HG02981 (cell line): ENCODE results near the gene CIAO2A.
A peak's percentile ranks its signal among the peaks of the same experiment; 100 is the strongest.
"Not testable (repeated sequence)": the region's sequence is repeated elsewhere in the genome, so short reads cannot be mapped to it uniquely, and the experiment has no call there.

Source experiments
- ATAC-seq: cut with Tn5 transposase; IDR thresholded peaks from one replicate; pipeline ENCODE4 v1.9.1; 2021; ENCODE audit warnings: mild to moderate bottlenecking, moderate library complexity; ENCODE audit not compliant: unreplicated experiment

The CIAO2A gene, protein sequence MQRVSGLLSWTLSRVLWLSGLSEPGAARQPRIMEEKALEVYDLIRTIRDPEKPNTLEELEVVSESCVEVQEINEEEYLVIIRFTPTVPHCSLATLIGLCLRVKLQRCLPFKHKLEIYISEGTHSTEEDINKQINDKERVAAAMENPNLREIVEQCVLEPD

DNA sequence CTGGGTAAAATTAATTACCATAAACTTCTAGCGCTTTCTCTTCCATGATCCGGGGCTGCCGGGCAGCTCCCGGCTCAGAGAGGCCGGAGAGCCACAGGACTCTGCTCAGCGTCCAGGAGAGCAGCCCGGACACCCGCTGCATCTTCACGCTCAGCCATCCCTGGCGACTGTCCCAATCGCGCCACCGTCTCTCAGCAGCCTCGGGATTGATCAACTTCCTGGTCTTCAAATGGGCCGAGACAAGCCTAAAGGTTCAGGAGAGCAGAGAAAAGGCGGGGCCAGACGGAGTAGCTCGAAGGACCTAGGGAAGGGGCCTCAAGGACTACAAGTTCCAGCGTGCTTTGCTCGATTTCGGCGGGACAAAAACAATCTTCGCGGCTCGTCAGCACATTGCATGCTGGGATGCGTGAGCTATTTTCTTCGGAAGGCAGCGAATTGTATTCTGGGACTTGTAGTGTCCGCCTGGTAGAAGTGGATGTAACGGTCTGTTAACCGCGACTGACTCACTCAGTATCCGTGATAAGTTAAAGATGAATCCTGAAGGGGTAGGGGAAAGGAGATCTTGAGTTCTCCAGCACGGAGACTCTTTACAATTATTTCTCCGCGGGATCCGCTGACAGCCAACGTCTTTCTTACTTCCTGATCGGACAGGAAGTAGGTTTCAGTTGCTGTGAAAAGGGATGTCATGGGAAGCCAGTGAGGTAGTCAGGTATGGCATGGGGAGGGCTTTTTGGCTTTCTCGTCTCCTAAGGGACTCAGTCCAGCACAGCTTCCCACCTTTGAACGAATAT, at the start of gene CIAO2A:
CIAO2A (minus strand) TSS at position 212 of the 791 bp plus-strand sequence; CDS start at position 142, 70 bp downstream.
- peak; percentile 54 for ATAC-seq

GRCh38 chr15:64143276-64143675, 49.6 kb upstream of the CIAO2A start:
- ATAC-seq = no peak

GRCh38 chr15:64141798-64142512, 48.3 kb upstream of the CIAO2A start:
- no peak for ATAC-seq

DNA sequence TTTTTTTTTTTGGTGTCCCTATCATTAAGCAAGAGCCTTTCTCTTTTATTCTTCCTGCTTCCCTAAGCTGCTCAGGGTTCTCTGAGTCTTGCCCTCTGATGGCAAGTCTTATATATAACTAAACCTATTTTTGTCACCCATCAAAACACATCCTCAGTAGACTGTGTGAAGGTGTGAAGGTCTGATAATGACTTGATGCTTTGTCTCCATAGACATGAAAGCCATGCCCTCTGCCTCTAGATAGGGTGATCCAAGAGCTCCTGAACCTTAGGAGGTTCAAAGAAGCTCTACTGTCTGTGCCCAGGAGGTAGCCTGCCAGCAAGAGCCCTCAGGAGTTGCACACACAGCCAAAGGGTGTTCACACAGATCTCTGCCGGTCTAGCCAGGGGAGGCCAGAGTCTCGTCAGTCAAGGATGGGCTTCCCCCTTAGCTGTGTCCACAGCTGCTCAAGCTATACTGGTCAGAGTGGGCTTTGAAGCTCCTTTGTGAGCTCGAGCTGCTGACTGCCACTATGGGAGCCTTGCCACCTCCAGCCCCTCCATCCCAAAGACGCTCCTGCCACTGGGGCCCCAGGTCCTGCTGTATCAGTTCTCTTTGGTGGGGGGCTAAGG, 44.8 kb upstream of the CIAO2A start:
- ATAC-seq = no peak

- no peak for ATAC-seq
These were observed 43.7 kb upstream of the CIAO2A start for GRCh38 chr15:64137226-64137833.

DNA sequence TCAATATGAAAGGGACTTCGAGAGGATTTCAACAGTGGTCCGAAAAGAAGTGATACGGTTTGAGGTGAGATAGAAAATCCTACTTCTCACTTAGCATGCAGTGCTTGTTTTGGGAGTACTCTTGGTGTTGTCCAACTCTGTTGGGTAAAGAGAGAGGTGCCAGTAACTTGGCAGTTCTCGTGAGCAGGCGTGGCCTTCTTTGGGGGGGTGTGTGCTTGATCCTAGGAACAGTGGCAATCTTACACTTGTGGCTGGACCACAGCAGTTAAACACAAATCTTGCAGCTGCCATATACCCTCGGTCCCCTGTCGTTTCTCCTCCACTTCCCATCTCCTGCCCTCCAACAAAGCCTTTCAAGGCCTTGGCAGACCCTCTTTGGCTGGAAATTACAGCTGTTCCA, 42.7 kb upstream of the CIAO2A start:
- no peak for ATAC-seq

- no peak for ATAC-seq
These were observed 40.7 kb upstream of the CIAO2A start for GRCh38 chr15:64134345-64134829.

GRCh38 chr15:64133623-64134344, 40.1 kb upstream of the CIAO2A start:
- no peak for ATAC-seq

- ATAC-seq = no peak
These were observed 38.6 kb upstream of the CIAO2A start for GRCh38 chr15:64132217-64132616.

DNA sequence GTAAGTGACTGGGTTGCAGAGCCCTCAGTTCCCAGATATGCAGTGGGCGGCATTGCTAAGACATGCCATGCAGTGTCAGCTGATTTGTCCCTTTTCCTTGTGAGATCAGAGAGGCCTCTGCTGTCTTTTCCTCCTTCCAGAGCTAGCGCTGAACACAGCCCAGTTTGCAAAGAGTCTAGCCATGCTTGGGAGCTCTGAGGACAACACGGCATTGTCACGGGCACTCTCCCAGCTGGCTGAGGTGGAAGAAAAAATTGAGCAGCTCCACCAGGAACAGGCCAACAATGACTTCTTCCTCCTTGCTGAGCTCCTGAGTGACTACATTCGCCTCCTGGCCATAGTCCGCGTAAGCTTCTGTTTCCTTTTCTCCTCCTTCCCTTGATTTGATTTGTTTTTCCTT, 37.9 kb upstream of the CIAO2A start:
- no peak for ATAC-seq

GRCh38 chr15:64130159-64130558, 36.5 kb upstream of the CIAO2A start:
- no peak for ATAC-seq

GRCh38 chr15:64127521-64128270, 34.1 kb upstream of the CIAO2A start:
- no peak for ATAC-seq

DNA sequence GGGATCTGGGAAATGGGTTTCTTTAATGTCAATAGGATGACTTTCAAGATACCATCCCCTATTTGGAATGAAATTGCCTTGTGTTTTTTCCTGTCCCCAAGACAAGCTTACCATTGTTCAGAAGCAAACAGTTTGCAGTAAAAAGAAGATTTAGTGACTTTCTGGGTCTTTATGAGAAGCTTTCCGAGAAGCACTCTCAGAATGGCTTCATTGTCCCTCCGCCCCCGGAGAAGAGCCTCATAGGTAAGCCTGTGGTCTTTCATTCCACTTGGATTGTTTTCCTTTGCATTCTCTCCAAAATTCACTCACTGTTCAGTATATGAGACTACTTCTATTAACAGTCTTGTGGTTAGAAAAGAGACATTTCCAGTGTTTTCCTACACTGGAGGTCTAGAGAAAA, 32.3 kb upstream of the CIAO2A start:
- ATAC-seq = no peak

- no peak for ATAC-seq
These were observed 29.3 kb upstream of the CIAO2A start for GRCh38 chr15:64122936-64123351.

GRCh38 chr15:64122444-64122843, 28.8 kb upstream of the CIAO2A start:
- no peak for ATAC-seq

DNA sequence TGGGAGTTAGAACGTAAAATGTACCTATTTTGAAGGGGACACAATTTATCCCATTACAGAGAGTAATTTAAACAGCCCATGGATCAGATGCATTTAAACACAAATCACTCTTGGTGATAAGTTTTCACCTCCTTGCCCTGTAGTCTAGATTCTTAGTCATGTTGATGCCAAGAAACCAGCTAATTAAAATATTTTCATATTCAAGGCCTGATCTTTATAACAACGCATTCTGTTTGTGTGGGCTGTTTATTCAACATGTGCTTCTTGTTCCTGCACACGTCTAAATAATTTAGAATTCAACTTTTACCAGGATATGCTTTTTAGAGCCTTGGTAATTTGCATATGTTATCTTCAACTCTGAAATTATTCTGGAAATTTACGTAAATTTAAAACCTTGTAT, 28.0 kb upstream of the CIAO2A start:
- no peak for ATAC-seq

DNA sequence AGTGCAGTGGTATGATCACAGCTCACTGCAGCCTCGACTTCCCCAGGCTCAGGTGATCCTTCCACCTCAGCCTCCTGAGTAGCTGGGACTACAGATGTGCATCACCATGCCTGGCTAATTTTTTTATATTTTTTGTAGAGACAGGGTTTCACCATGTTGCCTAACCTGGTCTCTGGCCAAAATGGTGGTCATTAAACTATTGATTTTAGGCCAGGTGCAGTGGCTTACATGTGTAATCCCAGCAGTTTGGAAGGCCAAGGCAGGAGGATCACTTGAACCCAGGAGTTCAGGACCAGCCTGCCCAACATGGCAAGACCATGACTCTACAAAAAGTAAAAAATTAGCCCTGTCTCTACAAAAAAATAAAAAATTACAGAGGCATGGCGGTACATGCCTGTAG, 26.7 kb upstream of the CIAO2A start:
- not testable (repeated sequence) for ATAC-seq

DNA sequence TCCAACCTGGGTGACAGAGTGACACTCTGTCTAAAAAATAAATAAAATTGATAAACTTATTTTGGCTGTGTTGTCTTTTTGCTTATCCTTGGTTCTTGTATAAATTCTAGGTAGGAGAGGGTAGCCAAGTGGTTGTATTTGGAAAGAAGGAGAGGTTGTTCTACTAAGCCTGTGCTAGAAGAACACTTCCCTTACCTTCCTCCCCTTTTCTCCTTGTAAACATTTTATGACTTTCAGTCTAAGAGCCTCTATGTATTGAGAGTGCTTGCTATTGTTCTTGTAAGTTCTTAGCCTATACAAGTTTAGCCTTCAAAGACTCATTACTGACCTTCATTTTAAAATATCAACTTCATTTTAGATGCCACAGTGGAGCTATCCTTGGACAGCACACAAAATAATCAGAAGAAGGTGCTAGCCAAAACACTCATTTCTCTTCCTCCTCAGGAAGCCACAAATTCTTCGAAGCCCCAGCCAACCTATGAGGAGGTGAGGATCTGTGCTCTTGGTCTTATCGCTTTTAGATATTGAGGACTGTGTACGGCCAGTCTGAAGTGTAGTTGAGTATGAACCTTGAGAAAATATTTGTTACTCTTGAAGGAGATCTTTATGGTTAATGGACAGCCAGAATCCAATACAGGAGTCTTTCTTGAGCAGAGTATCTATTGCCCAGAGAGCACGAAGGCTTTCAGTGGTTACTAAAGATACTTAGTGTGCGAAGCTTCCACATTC, 24.3 kb upstream of the CIAO2A start:
- no peak for ATAC-seq

- no peak for ATAC-seq
These were observed 19.3 kb upstream of the CIAO2A start for GRCh38 chr15:64112904-64113303.
